ENCODE measurements around the gene NCAM1.
A peak's percentile ranks its signal among the peaks of the same experiment; 100 is the strongest.

NCAM1 gene

GRCh38 chr11:113240389-113240788 lies 279.2 kb downstream of the NCAM1 start:
- DNase-seq (ENCODE audit: low read depth) = no peak
- TF ChIP-seq, protein P1, sequence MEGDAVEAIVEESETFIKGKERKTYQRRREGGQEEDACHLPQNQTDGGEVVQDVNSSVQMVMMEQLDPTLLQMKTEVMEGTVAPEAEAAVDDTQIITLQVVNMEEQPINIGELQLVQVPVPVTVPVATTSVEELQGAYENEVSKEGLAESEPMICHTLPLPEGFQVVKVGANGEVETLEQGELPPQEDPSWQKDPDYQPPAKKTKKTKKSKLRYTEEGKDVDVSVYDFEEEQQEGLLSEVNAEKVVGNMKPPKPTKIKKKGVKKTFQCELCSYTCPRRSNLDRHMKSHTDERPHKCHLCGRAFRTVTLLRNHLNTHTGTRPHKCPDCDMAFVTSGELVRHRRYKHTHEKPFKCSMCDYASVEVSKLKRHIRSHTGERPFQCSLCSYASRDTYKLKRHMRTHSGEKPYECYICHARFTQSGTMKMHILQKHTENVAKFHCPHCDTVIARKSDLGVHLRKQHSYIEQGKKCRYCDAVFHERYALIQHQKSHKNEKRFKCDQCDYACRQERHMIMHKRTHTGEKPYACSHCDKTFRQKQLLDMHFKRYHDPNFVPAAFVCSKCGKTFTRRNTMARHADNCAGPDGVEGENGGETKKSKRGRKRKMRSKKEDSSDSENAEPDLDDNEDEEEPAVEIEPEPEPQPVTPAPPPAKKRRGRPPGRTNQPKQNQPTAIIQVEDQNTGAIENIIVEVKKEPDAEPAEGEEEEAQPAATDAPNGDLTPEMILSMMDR (conservative IDR thresholded peaks at IDR 0.05; ENCODE audit: low read length) = no peak
- H3K4me3 ChIP-seq (ENCODE audit: low read length) = no peak overlapping the region

DNA sequence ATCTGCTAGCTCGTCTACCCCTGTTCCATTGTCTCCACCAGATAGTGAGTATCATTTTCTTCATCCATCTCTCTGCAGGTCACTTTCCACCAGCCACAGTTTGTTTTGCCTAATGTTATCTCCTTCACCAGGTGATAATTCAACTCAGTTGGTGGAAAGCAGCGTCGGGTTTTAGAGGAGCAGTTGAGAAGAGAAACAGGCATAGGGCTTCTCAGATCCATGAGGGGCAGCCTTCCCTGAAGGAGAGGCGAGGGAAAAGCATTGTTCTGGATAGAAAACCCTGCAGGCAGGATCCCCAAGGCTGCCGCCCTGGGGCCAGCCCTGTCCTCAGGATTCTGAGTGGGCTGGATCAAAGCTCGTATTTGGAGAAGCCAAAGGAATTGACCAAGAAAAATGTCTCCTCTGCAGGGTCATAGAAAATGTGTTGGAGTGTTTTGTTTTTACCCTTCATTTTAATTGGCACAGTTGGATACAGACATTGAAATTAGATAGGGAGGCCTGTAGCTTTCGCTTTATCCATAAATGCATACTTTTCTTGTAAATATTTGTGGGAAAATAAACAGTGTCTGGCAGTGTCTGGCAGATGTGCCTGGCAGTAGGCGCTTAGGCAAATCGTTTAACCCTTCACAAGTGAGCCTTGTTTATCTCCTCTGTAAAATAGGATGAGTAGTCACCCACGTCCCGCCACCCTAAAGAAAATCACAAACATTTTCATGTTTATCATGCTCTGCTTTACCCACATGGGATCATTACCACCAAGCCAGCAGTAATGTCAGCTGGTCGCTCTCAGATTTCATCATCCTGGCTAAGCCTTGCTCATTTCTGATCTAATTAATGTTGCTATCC lies 279.8 kb downstream of the NCAM1 start:
- no peak overlapping the region for H3K4me3 ChIP-seq (ENCODE audit: low read length)
- TF ChIP-seq, protein P1 (conservative IDR thresholded peaks at IDR 0.05; ENCODE audit: low read length) = no peak
- DNase-seq (ENCODE audit: low read depth) = peak; percentile 50

GRCh38 chr11:113241636-113242054 lies 280.4 kb downstream of the NCAM1 start:
- TF ChIP-seq, protein P1 (conservative IDR thresholded peaks at IDR 0.05; ENCODE audit: low read length) = no peak

DNA sequence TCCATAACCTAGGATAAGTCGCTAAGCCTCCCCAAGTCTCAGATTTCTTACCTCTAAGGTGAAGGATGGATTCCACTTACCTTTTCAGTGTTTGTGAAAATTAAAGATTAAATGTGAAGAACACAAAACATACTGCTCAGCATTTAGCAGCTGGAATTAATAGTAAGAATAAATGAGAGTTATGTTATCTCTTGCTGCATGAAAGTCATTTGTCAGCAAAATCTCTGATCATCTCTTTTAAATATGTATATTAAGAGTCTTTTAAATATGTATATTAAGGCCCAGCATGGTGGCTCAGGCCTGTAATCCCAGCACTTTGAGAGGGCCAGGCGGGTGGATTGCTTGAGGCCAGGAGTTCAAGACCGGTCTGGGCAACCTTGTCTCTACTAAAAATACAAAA lies 280.8 kb downstream of the NCAM1 start:
- H3K4me3 ChIP-seq (ENCODE audit: low read length) = no peak overlapping the region
- no peak for DNase-seq (ENCODE audit: low read depth)
- TF ChIP-seq, protein P1 (conservative IDR thresholded peaks at IDR 0.05; ENCODE audit: low read length) = no peak

More at GRCh38 chr11:113241636-113242054, 280.4 kb downstream of the NCAM1 start:
- DNase-seq (ENCODE audit: low read depth) = peak; percentile 16
- no peak overlapping the region for H3K4me3 ChIP-seq (ENCODE audit: low read length)

DNA sequence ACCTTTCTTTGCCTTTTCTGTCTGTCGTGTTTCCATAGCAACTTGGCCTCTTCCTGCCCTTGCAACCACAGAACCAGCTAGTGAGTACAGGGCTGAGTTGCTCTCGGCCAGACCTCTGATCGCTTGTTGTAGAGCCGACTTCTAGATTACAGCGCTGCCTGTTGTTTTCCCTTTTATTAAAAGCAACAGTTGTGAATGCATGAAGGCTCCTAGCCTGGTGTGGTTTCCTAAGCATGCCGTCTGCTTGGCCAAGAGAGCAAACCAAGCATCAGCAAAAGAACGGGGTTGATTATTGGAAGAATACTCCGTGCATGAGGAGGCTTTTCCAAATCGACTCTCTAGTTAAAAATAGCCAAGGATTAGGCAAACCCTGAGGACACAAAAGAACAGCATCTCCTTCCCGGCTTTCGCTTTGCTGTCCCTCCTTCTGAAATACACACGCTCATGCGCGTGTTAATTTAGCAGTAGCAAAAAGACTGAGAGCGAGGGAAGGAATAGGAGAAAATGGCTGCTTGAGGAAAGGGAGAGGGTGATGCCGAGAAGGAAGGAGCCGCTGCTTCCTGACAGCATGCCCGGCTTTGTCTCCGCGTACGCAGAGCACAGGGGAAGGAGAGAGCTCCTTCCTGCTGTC lies 281.7 kb downstream of the NCAM1 start:
- peak; percentile 75 for DNase-seq (ENCODE audit: low read depth)
- H3K4me3 ChIP-seq (ENCODE audit: low read length) = peak overlapping the region; percentile 50
- TF ChIP-seq, protein P1 (conservative IDR thresholded peaks at IDR 0.05; ENCODE audit: low read length) = no peak

GRCh38 chr11:113243696-113244095 lies 282.5 kb downstream of the NCAM1 start:
- no peak for DNase-seq (ENCODE audit: low read depth)
- no peak overlapping the region for H3K4me3 ChIP-seq (ENCODE audit: low read length)
- TF ChIP-seq, protein P1 (conservative IDR thresholded peaks at IDR 0.05; ENCODE audit: low read length) = no peak

- DNase-seq (ENCODE audit: low read depth) = no peak
- TF ChIP-seq, protein P1 (conservative IDR thresholded peaks at IDR 0.05; ENCODE audit: low read length) = no peak
Observed at GRCh38 chr11:113245216-113245615, 284.0 kb downstream of the NCAM1 start.

More at GRCh38 chr11:113245216-113245615, 284.0 kb downstream of the NCAM1 start:
- no peak overlapping the region for H3K4me3 ChIP-seq (ENCODE audit: low read length)
